Calu3 (cell line): ENCODE results near the gene CTNNA2. TPM values are rescaled to one million over a fixed set of nuclear protein-coding genes. Genes with fewer than 3 reads are reported as not detected.

Experiments
- BruUV-seq: library from RNA; stranded (reverse); fragments of 400-500 nt; replicated peaks from 2 replicates; lab custom pipeline; 2021; lab: Mats Ljungman, UMichigan
- CTCF ChIA-PET: fragments of 300-600 bp; sonication (Branson Sonifier 250); formaldehyde crosslinking; loops from one replicate; lab custom pipeline; 2022; ENCODE audit warnings: antibody characterized with exemption; lab: Charles Lee
- DNase-seq: peaks from one replicate; pipeline ENCODE4 v3.0.0; 2022
- H3K27ac Mint-ChIP-seq: one replicate; pipeline ENCODE4 v1.8.0; 2022; ENCODE audit warnings: mixed read lengths; ENCODE audit not compliant: unreplicated experiment
- H3K27me3 Mint-ChIP-seq: one replicate; pipeline ENCODE4 v1.8.0; 2022; ENCODE audit warnings: mixed read lengths; ENCODE audit not compliant: unreplicated experiment
- H3K36me3 Mint-ChIP-seq: one replicate; pipeline ENCODE4 v1.8.0; 2022; ENCODE audit warnings: mild to moderate bottlenecking, moderate library complexity, mixed read lengths; ENCODE audit not compliant: insufficient read depth, unreplicated experiment
- H3K4me1 Mint-ChIP-seq: one replicate; pipeline ENCODE4 v1.8.0; 2022; ENCODE audit warnings: mild to moderate bottlenecking, low read depth, mixed read lengths; ENCODE audit not compliant: unreplicated experiment
- H3K4me3 Mint-ChIP-seq: one replicate; pipeline ENCODE4 v1.8.0; 2022; ENCODE audit warnings: mild to moderate bottlenecking, low read depth, moderate library complexity, mixed read lengths; ENCODE audit not compliant: unreplicated experiment
- H3K9me3 Mint-ChIP-seq: one replicate; pipeline ENCODE4 v1.8.0; 2022; ENCODE audit warnings: low read depth, mixed read lengths; ENCODE audit not compliant: unreplicated experiment
- intact Hi-C: fragments of 100-400 bp; cut with micrococcal nuclease; formaldehyde crosslinking; loops from one replicate; pipeline ENCODE4 v1.10.0; 2022; ENCODE audit not compliant: unreplicated experiment
- total RNA-seq: library from RNA; stranded (reverse); gene quantifications from 2 replicates; pipeline ENCODE4 v1.2.3, GENCODE V29; 2022
- TF ChIP-seq, protein P1 (sequence below): fragments of 200-600 bp; IDR thresholded peaks from one replicate; pipeline ENCODE4 v1.8.0; 2022; ENCODE audit warnings: antibody characterized with exemption; ENCODE audit not compliant: unreplicated experiment

CTNNA2 gene
- total RNA-seq, 1 experiment from 2014 or later = not detected

DNA sequence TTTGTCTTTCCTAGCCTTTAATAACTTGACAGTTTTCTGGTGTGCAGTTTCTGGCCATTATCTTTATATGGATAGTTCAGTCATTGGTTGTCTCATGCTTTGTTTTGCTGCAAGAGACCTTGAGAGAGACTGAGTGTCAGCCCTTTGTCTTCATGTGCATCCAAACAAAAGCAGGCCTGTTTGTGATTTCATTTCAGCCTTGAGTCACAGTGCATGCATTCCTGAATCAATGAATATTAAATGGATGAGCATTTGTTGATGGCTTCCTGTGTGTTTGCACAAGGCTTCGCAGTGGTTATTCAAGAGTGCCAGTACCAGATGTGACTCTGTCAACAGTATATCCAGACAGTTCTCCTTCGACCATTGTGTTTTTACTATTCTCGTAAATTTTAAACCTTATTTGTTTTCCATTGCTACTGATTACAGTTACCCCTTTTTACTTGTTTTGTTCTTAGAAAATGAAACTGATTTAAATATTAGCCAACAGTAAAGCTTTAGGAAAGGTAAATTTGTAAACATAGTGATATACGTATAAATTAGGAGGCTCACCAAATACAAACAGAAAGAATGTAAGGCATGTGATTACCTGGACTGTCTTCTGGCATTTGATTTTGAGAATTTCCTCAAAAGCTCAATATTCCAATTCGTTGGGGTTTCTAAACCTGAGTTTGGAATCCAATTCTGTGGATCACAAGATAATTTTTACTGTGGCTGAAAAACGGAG is 319.8 kb downstream of the CTNNA2 start:
- DNase-seq = no peak
- TF ChIP-seq, protein P1, sequence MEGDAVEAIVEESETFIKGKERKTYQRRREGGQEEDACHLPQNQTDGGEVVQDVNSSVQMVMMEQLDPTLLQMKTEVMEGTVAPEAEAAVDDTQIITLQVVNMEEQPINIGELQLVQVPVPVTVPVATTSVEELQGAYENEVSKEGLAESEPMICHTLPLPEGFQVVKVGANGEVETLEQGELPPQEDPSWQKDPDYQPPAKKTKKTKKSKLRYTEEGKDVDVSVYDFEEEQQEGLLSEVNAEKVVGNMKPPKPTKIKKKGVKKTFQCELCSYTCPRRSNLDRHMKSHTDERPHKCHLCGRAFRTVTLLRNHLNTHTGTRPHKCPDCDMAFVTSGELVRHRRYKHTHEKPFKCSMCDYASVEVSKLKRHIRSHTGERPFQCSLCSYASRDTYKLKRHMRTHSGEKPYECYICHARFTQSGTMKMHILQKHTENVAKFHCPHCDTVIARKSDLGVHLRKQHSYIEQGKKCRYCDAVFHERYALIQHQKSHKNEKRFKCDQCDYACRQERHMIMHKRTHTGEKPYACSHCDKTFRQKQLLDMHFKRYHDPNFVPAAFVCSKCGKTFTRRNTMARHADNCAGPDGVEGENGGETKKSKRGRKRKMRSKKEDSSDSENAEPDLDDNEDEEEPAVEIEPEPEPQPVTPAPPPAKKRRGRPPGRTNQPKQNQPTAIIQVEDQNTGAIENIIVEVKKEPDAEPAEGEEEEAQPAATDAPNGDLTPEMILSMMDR = no peak
- Mint-ChIP-seq H3K36me3 (no peaks in the 10 kb centered on the region), H3K27me3 (no peaks in the 10 kb centered on the region), H3K4me1 (no peaks in the 10 kb centered on the region), H3K4me3 (no peak overlapping the region), H3K27ac (no peak overlapping the region), H3K9me3 (peaks cover 11% of the 10 kb centered on the region)
- no TSS peak for BruUV-seq
- CTCF ChIA-PET = no interaction called here
- intact Hi-C loops = no loop called here

DNA sequence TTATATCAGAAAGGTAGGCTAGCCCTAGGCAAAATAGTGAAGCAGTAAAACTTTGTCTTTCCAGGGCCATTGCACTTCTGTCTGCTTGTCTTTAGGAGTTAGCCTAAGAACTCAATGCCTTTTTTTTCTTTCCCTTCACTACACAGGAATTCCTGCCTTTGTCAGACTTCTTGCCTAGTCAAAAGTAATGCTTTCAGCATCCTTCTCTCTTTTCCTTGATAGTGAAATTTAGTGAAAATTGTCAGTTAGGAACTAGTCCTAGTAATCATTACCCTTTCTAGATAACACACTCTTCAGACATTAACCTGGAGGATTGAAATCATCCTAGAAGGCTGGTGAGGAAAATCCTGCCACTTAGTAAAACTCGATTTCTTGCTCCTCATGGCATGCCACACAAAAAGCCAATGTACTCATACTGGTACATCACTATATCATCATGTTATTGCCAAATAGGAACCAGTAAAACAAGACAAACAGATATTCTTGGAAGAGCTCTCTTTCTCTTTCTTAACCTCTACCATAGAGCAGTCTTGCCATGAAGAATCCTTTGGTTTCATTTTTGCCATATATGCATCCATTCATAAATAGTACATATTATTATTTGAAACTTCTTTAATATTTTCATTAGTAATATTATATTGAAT is 320.5 kb downstream of the CTNNA2 start:
- TF ChIP-seq, protein P1 = no peak
- Mint-ChIP-seq H3K4me3 (no peak overlapping the region), H3K36me3 (no peaks in the 10 kb centered on the region), H3K27me3 (no peaks in the 10 kb centered on the region), H3K4me1 (no peaks in the 10 kb centered on the region), H3K9me3 (peaks cover 13% of the 10 kb centered on the region), H3K27ac (no peak overlapping the region)
- intact Hi-C loops = no loop called here
- no peak for DNase-seq
- BruUV-seq = no TSS peak
- CTCF ChIA-PET = no interaction called here

DNA sequence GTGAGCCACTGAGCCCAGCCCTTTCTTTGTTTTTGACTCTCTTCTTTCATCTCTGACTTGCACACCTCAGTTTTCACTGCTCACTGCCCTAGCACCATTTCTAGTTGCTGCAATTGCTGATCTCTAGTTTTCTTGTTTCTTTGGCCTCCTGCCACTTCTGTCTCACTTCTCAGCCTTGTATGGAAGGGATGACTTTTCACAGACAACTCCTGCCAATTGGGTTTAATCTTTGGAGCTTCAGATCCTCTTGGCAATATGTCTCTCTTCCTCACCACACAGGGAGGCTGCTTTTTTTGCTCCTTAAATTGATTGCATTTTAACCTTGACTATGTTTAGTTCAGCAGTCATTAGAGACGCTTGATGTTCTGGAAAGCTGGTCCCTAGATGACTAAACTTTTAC is 323.1 kb downstream of the CTNNA2 start:
- H3K9me3 Mint-ChIP-seq = peaks cover 10% of the 10 kb centered on the region
- H3K4me3 Mint-ChIP-seq = no peak overlapping the region
- TF ChIP-seq, protein P1 = no peak
- no peak overlapping the region for H3K27ac Mint-ChIP-seq
- no peaks in the 10 kb centered on the region for H3K36me3 Mint-ChIP-seq
- intact Hi-C loops = no loop called here
- DNase-seq = no peak
- no peaks in the 10 kb centered on the region for H3K27me3 Mint-ChIP-seq
- CTCF ChIA-PET = no interaction called here
- no peaks in the 10 kb centered on the region for H3K4me1 Mint-ChIP-seq
- BruUV-seq = no TSS peak

DNA sequence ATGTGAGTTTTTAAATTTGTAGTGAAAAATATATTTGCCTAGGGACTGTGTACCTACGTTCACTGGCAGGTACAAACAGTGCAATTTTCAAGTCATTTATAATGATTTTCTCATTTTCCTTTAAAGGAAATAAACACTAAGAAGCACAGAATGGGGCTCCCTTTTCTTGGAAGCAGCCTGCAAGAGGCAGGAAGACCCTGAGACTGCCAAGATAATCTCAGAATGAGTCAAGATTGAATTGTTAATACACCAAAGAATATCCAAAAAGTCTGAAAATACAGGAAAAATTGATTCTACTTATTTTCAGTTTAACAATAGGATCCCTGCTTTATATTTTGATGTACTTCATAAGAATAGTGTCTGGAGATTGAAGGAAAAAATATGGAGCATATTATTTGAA is 331.2 kb downstream of the CTNNA2 start:
- TF ChIP-seq, protein P1 = no peak
- intact Hi-C loops = no loop called here
- no peak for DNase-seq
- no peaks in the 10 kb centered on the region for H3K27me3 Mint-ChIP-seq
- peaks cover 2% of the 10 kb centered on the region for H3K9me3 Mint-ChIP-seq
- no peak overlapping the region for H3K27ac Mint-ChIP-seq
- BruUV-seq = no TSS peak
- H3K4me1 Mint-ChIP-seq = no peaks in the 10 kb centered on the region
- H3K36me3 Mint-ChIP-seq = no peaks in the 10 kb centered on the region
- CTCF ChIA-PET = no interaction called here
- no peak overlapping the region for H3K4me3 Mint-ChIP-seq
